Effector CD8-positive, alpha-beta T cell (primary cell): ENCODE measurements around the gene ADCY10.
"Not testable (repeated sequence)": the region's sequence is repeated elsewhere in the genome, so short reads cannot be mapped to it uniquely, and the experiment has no call there.

Experiments
- DNase-seq: peaks from one replicate; lab custom pipeline; 2025; lab: John Stamatoyannopoulos, UW

Gene ADCY10

GRCh38 chr1:167860231-167860923, 53.6 kb downstream of the ADCY10 start:
- DNase-seq = no peak

- no peak for DNase-seq
Observed at GRCh38 chr1:167856711-167857418, 57.1 kb downstream of the ADCY10 start.

DNA sequence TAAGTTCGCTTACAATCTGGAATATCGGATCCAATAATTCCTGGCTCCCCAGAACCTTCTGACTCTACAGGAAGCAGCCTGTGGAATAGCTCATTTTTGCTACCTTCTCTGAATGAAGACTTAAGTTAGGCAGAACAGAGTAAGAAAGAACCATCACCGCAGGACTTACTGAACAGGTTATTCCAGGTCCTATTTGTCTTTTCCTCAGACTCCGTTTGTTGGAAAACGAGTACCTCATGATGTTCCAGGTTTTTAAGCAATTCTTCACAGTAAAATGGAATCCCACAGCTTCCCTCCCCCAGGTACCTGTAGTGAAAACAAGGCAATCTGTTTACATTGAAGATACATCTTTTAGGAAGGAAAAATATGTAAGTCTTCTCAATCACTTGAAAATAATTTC, 59.8 kb downstream of the ADCY10 start:
- DNase-seq = no peak

DNA sequence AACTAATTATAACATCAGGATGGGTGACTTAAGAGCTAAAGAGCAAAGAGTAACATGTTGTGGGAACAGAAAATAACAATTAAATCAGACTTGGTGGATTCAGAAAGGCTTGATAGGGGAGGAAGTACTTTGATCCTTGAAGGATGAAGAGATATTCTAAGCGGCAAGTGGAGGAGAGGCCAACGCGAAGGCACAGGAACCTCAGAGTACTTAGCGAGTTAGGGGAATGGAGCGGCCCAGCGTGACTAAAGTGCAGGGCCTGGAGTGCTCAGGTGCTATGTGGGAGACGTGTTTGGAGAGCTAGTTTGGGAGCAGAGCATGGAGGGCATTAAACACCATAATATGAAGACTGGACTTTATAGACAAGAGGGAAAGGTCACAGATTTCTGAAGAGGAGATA, 64.3 kb downstream of the ADCY10 start:
- no peak for DNase-seq

GRCh38 chr1:167842872-167843271, 71.1 kb downstream of the ADCY10 start:
- DNase-seq = no peak

GRCh38 chr1:167841530-167841929, 72.4 kb downstream of the ADCY10 start:
- no peak for DNase-seq

DNA sequence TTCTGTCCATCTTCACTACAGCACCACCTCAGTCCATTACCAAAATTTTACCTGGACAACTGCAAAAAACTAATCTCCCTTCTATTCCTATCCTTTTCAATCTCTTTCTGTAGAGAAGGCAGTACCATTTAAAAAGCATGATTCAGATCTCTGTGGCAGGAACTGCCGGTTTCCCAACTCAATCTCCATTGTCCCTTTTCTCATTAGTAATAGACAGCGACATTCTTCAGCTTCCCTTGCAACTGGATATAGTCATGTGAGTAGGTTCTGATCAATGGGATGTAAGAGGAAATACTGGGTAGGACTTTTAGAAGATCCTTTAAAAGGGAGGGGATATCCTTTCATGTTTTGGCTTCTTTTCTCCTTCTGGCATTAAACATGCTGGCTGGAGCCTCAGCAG, 74.9 kb downstream of the ADCY10 start:
- no peak for DNase-seq

GRCh38 chr1:167837326-167837725, 76.6 kb downstream of the ADCY10 start:
- DNase-seq = no peak

- DNase-seq = no peak
Observed at GRCh38 chr1:167836197-167836596, 77.7 kb downstream of the ADCY10 start.

- no peak for DNase-seq
Observed at GRCh38 chr1:167833904-167834303, 80.0 kb downstream of the ADCY10 start.

DNA sequence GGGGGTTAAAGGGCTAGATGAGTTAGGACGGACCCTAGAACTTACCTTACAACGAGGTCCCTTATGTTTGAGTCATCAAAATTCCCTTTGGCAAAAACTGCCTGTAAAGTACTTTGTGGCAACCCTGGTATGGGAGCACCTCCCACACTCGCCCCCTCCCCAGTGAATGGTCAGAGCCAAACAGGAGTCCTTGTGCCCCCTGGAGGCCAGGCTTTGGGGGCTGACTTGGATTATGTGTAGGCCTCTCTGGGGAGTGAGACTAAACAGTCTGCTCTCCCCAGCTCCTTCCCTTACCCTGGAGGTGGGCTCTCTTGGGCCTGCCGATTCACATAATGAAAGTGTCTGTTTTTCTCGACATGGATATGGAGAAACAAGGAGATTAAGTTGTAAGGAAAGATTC, 81.2 kb downstream of the ADCY10 start:
- no peak for DNase-seq

GRCh38 chr1:167830668-167831067, 83.3 kb downstream of the ADCY10 start:
- not testable (repeated sequence) for DNase-seq

GRCh38 chr1:167829868-167830267, 84.1 kb downstream of the ADCY10 start:
- DNase-seq = no peak

GRCh38 chr1:167826127-167826526, 87.8 kb downstream of the ADCY10 start:
- no peak for DNase-seq

- DNase-seq = no peak
Observed at GRCh38 chr1:167825419-167826079, 88.4 kb downstream of the ADCY10 start.

DNA sequence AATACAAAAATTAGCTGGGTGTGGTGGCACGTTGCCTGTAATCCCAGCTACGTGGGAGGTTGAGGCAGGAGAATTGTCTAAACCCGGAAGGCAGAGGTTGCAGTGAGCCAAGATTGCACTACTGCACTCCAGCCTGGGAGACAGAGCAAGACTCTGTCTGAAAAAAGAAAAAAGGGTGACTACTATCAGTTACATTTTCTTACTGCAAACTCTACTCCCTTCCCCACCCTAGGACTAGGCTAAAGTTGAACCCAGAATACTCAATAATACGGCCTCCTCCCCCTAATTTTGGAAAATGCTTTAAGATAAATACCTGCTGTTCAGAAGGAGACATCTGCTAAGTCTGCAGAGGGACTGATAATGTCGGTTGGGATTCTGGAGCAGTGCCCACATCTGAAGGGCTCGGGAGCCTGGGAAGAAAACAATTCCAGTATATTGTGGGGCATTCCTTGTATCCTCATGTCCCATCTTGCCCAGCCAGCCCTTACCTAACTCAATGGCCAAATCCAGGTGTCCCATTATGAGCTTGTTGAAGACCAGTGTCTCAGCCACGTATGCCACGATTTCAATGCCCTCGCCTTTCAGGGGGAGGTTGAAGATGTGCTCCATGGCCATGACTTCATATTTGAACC, 89.7 kb downstream of the ADCY10 start:
- no peak for DNase-seq

DNA sequence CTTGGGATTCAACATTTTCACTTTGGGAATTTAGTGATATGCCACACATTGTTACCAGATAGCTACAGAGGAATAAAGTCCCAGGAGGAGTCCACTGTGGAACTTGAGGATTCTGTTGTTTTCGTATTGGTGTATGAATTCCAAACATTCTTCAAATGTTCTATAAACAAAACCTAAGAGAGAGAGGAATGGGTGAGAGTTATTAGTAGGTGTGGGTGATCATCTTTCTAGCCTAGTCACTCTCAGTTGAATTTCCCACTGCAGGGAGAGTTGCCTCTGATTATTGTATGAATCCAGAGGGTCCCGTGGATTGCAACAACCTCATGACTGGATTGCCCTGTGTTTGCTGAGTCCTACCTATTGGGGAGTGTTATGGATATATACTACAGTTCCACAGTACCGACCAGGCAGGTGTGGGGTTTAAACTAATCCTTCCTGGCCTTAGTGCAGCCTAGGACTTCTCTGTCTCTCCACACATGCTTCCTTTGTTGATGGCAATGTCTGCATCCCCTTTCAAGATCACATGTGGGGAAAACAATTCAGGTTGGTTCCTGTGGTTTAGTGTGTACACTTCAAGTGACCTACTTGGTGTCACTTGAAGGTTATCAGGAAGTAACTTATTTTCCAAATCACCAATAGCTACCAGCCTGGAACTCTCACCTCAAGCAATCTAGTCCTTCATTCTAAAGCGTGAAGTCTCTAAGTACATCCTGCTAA, 91.8 kb downstream of the ADCY10 start:
- DNase-seq = no peak

- no peak for DNase-seq
Observed at GRCh38 chr1:167821356-167821685, 92.6 kb downstream of the ADCY10 start.

GRCh38 chr1:167820684-167821355, 93.1 kb downstream of the ADCY10 start:
- no peak for DNase-seq

DNA sequence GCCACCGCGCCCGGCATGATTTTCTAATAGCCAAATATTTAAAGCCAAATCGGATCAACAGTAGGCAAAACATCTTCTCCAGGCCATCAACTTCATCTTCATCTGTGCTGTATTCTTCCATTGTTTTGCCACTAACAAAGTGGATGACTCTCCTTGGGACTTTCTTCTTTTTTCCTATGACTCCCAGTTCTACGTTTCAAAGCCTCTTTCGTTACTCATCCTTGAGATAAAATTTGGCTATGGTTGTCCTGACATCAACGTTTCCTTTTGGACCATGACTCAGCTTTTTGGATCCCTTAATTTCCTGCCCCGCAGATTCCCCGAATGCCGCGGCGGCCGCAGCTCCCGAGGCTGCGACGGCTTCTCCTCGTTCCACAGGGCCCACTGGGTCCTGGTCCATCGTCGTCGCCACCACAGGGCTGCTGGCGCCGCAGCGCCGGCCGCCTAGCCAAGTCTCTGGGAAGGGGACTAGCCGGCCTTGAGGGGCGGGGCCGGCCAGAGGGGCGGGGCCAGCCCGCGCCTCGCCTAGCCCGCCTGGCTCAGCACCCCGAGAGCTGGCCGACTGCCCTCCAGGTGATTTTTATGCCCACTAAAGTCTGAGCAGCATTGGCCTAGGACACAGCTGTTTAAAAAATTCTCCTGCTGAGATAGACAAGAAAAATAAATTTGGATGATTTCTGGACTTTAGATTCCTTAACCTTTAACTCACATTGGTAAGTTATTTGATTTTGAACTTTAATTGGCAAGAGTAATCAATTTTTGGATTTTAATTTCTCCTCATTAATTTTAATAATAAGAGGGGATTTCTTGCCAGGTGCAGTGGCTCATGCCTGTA, 93.9 kb downstream of the ADCY10 start:
- no peak for DNase-seq

GRCh38 chr1:167815650-167816049, 98.3 kb downstream of the ADCY10 start:
- no peak for DNase-seq
